Activated CD4-positive, alpha-beta memory T cell treated with anti-CD3 and anti-CD28 coated beads for 36 hours (primary cell): Measurements from ENCODE around the gene NOC4L. TPM values are rescaled to one million over a fixed set of nuclear protein-coding genes. Genes with fewer than 3 reads are reported as not detected.
A peak's percentile ranks its signal among the peaks of the same experiment; 100 is the strongest.
"Not testable (repeated sequence)": the region's sequence is repeated elsewhere in the genome, so short reads cannot be mapped to it uniquely, and the experiment has no call there.

Experiments
- CTCF ChIA-PET: fragments of 350-600 bp; sonication (Branson Sonifier 250); formaldehyde crosslinking; loops from one replicate; lab custom pipeline; 2021; ENCODE audit warnings: antibody characterized with exemption, inconsistent platforms; lab: Charles Lee
- POLR2A ChIA-PET: fragments of 350-600 bp; sonication (Branson Sonifier 250); formaldehyde crosslinking; loops from one replicate; lab custom pipeline; 2021; ENCODE audit warnings: antibody characterized with exemption; lab: Charles Lee
- DNase-seq: peaks from one replicate; pipeline ENCODE4 v3.0.0-alpha.2; 2020
- H3K27ac Mint-ChIP-seq: one replicate; pipeline ENCODE4 v1.8.0; 2021; ENCODE audit warnings: mixed read lengths
- H3K27me3 Mint-ChIP-seq: one replicate; pipeline ENCODE4 v1.8.0; 2021; ENCODE audit warnings: mixed read lengths
- H3K36me3 Mint-ChIP-seq: one replicate; pipeline ENCODE4 v1.8.0; 2021; ENCODE audit warnings: mixed read lengths
- H3K4me1 Mint-ChIP-seq: one replicate; pipeline ENCODE4 v1.8.0; 2021; ENCODE audit warnings: low read depth, mixed read lengths
- H3K4me3 Mint-ChIP-seq: one replicate; pipeline ENCODE4 v1.8.0; 2021; ENCODE audit warnings: mild to moderate bottlenecking, mixed read lengths
- H3K9me3 Mint-ChIP-seq: one replicate; pipeline ENCODE4 v1.8.0; 2021; ENCODE audit warnings: mixed read lengths
- intact Hi-C: fragments of 100-400 bp; cut with micrococcal nuclease; formaldehyde crosslinking; loops from one replicate; pipeline ENCODE4 v1.15.1; 2023
- total RNA-seq, 2 experiments: library from RNA; stranded (reverse); gene quantifications; one replicate each; pipeline ENCODE4 v1.2.3, GENCODE V29; 2021

NOC4L gene
- 10 to 100 TPM; 29.8 to 30.5 TPM for total RNA-seq

- H3K4me1 Mint-ChIP-seq, result peaks cover 27% of the 10 kb centered on the region
- POLR2A ChIA-PET, result no interaction called here
- peak within 1 kb of the TSS; percentile 87 for H3K27ac Mint-ChIP-seq
- CTCF ChIA-PET, result interaction anchor here (1.9 kb wide), 1 partner anchor 9 kb away, joined by 9 read pairs; no protein-coding TSS in a partner anchor
- peak; percentile 97 for DNase-seq
- intact Hi-C loops, result loop anchor here (1.0 kb wide), 1 partner anchor 60 kb away; no protein-coding TSS in a partner anchor
- no peaks in the 10 kb centered on the region for H3K27me3 Mint-ChIP-seq
- H3K36me3 Mint-ChIP-seq, result peaks cover 18% of the 10 kb centered on the region
- H3K4me3 Mint-ChIP-seq, result peak within 1 kb of the TSS; percentile 87
- no peaks in the 10 kb centered on the region for H3K9me3 Mint-ChIP-seq
These were observed at the start of gene NOC4L, which contains the start of gene DDX51 for GRCh38 chr12:132144115-132144809. TSS of gene NOC4L (plus strand) at chr12:132144457. CDS start at chr12:132144489, 32 bp downstream. TSS of gene DDX51 (minus strand) at chr12:132144319. CDS start at chr12:132144296, 23 bp downstream.

DNA sequence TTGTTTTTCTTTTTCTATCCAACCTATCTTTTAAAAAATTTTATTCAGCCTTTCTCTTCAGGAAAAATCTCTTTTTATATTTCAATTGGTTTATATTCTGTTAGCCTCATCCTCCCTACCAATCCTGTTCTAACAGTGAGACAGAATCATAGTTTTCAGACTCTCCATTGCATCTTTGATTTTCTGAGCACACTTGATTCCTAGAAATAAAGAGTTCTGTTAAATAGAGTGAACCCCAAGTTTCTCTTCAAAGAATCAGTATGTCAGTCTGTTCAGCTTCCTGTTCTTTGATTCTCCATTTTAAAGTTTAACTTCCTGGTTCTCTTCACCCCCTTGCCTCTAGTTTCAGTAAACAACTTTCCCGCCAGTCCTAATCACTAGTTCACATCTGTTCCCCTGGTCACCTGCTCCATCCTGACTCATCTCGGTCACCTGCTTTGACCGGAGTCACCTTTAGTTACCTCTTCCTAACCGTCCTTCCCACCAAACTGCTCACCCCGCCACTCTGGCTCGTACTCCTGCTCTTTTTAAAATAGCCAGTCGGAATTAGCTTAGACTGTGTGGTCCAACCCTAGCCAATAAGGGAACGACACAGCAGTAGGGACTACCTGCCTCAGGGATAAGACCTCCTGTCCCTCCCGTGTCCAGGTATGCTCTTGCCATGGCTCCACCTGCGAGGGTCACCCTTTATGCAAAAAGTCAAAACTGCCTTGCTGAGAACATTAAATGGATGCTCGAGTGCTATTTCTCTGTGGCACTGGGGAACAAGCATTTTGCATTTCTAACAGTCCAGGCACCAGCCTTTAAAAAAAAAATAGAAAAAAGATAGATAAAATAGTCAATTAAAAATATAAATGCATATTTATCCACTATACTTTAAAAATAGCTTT is 48.5 kb upstream of the NOC4L start:
- CTCF ChIA-PET, result no interaction called here
- no peak for DNase-seq
- H3K36me3 Mint-ChIP-seq, result peaks cover 30% of the 10 kb centered on the region
- POLR2A ChIA-PET, result no interaction called here
- H3K9me3 Mint-ChIP-seq, result peaks cover 12% of the 10 kb centered on the region
- peak overlapping the region; percentile 56 for H3K27ac Mint-ChIP-seq
- H3K4me3 Mint-ChIP-seq, result no peak overlapping the region
- peaks cover 14% of the 10 kb centered on the region for H3K4me1 Mint-ChIP-seq
- no peaks in the 10 kb centered on the region for H3K27me3 Mint-ChIP-seq
- intact Hi-C loops, result no loop called here

DNA sequence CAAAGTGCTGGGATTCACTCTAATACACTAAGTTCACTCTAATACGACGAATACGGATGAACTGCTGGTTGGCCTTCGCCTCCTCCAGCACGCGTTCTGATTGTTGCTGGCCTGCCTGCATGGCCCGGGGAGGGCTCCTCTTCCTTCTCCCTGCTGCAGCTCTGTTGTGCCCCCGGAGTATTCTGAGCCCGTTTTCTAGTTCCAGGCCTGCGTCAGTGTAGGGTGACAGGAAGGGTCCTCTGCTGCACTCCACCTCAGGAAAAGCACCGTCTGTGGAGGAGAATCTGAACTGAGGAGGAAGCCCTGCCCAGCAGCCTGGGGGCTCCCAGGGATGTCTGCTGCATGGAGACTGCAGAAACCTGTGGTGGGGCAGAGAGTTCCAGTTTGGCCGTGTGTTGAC is 44.5 kb upstream of the NOC4L start:
- intact Hi-C loops, result no loop called here
- peaks cover 14% of the 10 kb centered on the region for H3K4me1 Mint-ChIP-seq
- H3K4me3 Mint-ChIP-seq, result no peak overlapping the region

GRCh38 chr12:132100306-132101065 is 43.8 kb upstream of the NOC4L start:
- intact Hi-C loops, result no loop called here
- ChIA-PET POLR2A (no interaction called here), CTCF (no interaction called here)
- H3K36me3 Mint-ChIP-seq, result peaks cover 22% of the 10 kb centered on the region
- DNase-seq, result no peak
- H3K9me3 Mint-ChIP-seq, result peaks cover 11% of the 10 kb centered on the region
- H3K4me1 Mint-ChIP-seq, result peaks cover 13% of the 10 kb centered on the region
- no peak overlapping the region for H3K27ac Mint-ChIP-seq
- no peaks in the 10 kb centered on the region for H3K27me3 Mint-ChIP-seq
- no peak overlapping the region for H3K4me3 Mint-ChIP-seq

More for the DNA sequence above, 44.5 kb upstream of the NOC4L start:
- CTCF ChIA-PET, result no interaction called here
- Mint-ChIP-seq H3K36me3 (peaks cover 25% of the 10 kb centered on the region), H3K9me3 (peaks cover 12% of the 10 kb centered on the region), H3K27me3 (no peaks in the 10 kb centered on the region), H3K27ac (no peak overlapping the region)
- no peak for DNase-seq
- POLR2A ChIA-PET, result no interaction called here

DNA sequence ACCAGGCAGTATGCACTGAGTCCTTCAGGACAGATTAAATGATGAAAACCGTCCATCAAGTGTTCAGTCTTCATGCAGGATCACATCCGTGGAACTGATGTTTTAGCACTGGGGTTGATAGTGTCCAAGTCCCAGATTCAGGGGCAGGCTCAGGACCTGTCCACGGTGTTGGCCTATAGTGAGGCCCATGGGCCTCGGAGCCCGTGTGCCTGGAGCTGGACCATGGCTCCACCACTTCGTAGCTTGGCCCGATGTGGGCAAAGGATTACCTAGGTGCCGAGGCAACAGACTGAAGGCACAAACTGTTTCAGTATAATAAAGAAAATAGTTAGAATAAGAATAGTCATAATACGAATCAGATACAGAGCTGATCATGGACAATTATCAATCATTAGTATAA is 42.0 kb upstream of the NOC4L start:
- Mint-ChIP-seq H3K4me1 (no peaks in the 10 kb centered on the region), H3K4me3 (no peak overlapping the region), H3K9me3 (no peaks in the 10 kb centered on the region), H3K36me3 (peaks cover 7% of the 10 kb centered on the region), H3K27me3 (no peaks in the 10 kb centered on the region), H3K27ac (no peak overlapping the region)
- ChIA-PET POLR2A (no interaction called here), CTCF (no interaction called here)
- no peak for DNase-seq
- intact Hi-C loops, result no loop called here

GRCh38 chr12:132103072-132103471 is 41.2 kb upstream of the NOC4L start:
- DNase-seq, intact Hi-C loops, H3K4me3 Mint-ChIP-seq, H3K27me3 Mint-ChIP-seq, POLR2A ChIA-PET, H3K4me1 Mint-ChIP-seq, CTCF ChIA-PET, H3K27ac Mint-ChIP-seq, H3K9me3 Mint-ChIP-seq, H3K36me3 Mint-ChIP-seq: not testable (repeated sequence)

DNA sequence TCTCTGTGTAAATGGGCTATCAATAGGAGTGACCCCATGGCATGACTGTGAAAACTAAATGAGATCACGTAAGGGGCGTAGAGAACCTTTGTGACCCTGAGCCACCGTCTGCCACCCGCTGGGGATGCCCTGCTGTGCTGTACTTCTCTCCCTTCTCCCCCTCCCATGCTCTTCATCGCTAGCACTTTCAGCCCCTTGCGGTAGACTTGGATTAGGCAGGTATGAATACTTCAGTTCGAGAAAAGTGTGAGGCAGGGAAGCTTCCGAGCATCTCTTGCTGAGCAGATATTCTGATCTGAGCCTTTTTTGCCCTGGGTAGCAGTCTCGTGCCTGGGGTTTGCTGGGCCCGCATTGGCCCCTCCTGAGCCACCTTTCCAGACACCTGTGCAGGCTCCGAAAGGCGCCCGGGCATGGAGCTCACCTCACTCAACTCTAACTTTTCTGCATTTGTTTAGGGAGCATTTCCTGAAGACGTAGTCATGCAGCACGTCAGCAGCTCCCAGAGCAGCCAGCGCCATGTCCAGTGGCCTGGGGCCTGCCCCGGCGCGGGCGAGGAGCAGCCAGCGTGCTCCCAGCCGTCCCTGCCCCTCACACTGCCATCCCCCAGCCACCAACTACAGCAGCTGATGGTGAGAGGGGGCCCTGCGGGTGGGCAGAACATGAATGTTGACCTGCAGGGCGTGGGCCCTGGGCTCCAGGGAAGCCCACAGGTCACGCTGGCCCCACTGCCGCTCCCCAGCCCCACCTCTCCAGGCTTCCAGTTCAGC is 40.5 kb upstream of the NOC4L start:
- H3K36me3 Mint-ChIP-seq, result peaks cover 10% of the 10 kb centered on the region
- no peak overlapping the region for H3K4me3 Mint-ChIP-seq
- H3K4me1 Mint-ChIP-seq, result no peaks in the 10 kb centered on the region
- ChIA-PET CTCF (no interaction called here), POLR2A (no interaction called here)
- intact Hi-C loops, result no loop called here
- no peak for DNase-seq
- H3K27ac Mint-ChIP-seq, result no peak overlapping the region
- H3K9me3 Mint-ChIP-seq, result no peaks in the 10 kb centered on the region
- no peaks in the 10 kb centered on the region for H3K27me3 Mint-ChIP-seq

DNA sequence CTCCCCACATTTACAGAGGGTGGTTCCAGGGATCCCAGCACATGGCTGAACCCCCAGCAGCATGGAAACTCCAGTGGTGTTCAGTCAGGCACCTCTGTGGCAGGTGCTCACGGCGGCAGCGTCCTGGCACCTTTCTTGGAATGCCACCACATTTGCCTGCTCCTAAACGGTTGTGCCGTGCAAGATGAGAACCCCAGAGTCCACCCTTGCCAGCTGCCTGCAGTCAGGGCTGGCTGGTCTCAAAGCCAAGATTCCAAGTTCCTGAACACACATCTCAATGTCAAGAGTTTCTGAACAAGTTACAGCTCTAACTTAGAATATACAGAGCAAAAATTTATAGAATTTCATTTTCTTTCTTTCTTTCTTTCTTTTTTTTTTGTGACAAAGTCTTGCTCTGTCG is 38.8 kb upstream of the NOC4L start:
- Mint-ChIP-seq H3K4me3 (no peak overlapping the region), H3K9me3 (no peaks in the 10 kb centered on the region), H3K36me3 (peaks cover 12% of the 10 kb centered on the region), H3K27ac (no peak overlapping the region), H3K27me3 (no peaks in the 10 kb centered on the region), H3K4me1 (no peaks in the 10 kb centered on the region)
- ChIA-PET CTCF (no interaction called here), POLR2A (no interaction called here)
- intact Hi-C loops, result no loop called here
- DNase-seq, result no peak

- POLR2A ChIA-PET, result no interaction called here
- no peaks in the 10 kb centered on the region for H3K9me3 Mint-ChIP-seq
- CTCF ChIA-PET, result no interaction called here
- H3K36me3 Mint-ChIP-seq, result peaks cover 18% of the 10 kb centered on the region
- no peaks in the 10 kb centered on the region for H3K27me3 Mint-ChIP-seq
- DNase-seq, result no peak
- no peaks in the 10 kb centered on the region for H3K4me1 Mint-ChIP-seq
- no peak overlapping the region for H3K4me3 Mint-ChIP-seq
- intact Hi-C loops, result no loop called here
- H3K27ac Mint-ChIP-seq, result no peak overlapping the region
These were observed 37.3 kb upstream of the NOC4L start for GRCh38 chr12:132106921-132107320.

DNA sequence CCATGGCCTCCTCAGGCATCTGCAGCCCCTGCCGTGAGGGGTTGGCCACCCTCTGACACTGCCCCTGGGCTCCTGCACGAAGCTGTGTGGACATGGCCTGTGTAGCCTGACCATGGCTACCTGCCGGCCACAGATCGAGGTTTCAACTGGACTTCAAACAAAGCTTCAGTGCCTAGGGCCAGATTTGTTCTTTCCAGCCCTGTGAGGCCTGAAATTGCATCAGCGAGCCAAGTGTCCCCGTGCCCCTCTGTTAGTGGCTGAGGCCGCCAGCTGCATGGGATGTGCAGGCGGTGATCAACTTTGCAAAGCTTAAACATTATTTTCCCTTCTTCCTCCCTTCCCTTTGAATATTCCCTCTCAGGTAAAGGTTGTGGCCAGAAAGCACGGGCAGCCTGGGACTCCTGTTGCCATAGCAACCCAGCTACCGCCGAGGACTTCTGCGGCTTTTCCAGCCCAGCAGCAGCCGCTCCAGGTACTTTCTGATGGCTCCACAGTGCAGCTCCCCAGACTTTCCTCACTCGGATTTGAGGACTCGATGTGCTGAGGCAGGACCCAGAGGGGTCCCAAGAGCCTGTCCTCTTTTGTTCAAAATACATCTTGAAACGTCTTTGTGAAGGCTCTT is 35.9 kb upstream of the NOC4L start:
- CTCF ChIA-PET, result no interaction called here
- H3K27me3 Mint-ChIP-seq, result no peaks in the 10 kb centered on the region

GRCh38 chr12:132109741-132110140 is 34.5 kb upstream of the NOC4L start:
- Mint-ChIP-seq H3K4me1 (no peaks in the 10 kb centered on the region), H3K4me3 (no peak overlapping the region), H3K9me3 (no peaks in the 10 kb centered on the region), H3K27ac (no peak overlapping the region), H3K36me3 (peaks cover 24% of the 10 kb centered on the region), H3K27me3 (no peaks in the 10 kb centered on the region)
- ChIA-PET CTCF (no interaction called here), POLR2A (no interaction called here)
- intact Hi-C loops, result no loop called here
- no peak for DNase-seq

More for the DNA sequence above, 35.9 kb upstream of the NOC4L start:
- intact Hi-C loops, result no loop called here
- H3K27ac Mint-ChIP-seq, result no peak overlapping the region
- DNase-seq, result no peak
- POLR2A ChIA-PET, result no interaction called here
- H3K9me3 Mint-ChIP-seq, result no peaks in the 10 kb centered on the region
- H3K4me3 Mint-ChIP-seq, result no peak overlapping the region
- peaks cover 19% of the 10 kb centered on the region for H3K36me3 Mint-ChIP-seq
- H3K4me1 Mint-ChIP-seq, result no peaks in the 10 kb centered on the region
